Activated T-helper 1 cell treated with anti-CD3 and anti-CD28 coated beads, Interleukin-12 subunit alpha, Interleukin-12 subunit beta, Interleukin-2, Interleukin-4 antibody, amounts not matched to agents 30 ng/mL and 10 ng/mL and 1 ng/mL, durations not matched to agents 14 hours and 24 hours and 36 hours (primary cell): ENCODE results near the gene TAC3. TPM values are rescaled to one million over a fixed set of nuclear protein-coding genes. Genes with fewer than 3 reads are reported as not detected.
A peak's percentile ranks its signal among the peaks of the same experiment; 100 is the strongest.
"Not testable (repeated sequence)": the region's sequence is repeated elsewhere in the genome, so short reads cannot be mapped to it uniquely, and the experiment has no call there.

Source experiments
- DNase-seq: peaks from one replicate; pipeline ENCODE4 v3.0.0; 2021; ENCODE audit warnings: low spot score
- H3K27ac Mint-ChIP-seq: one replicate; pipeline ENCODE4 v1.8.0; 2021; ENCODE audit warnings: mild to moderate bottlenecking, mixed read lengths
- H3K27me3 Mint-ChIP-seq: one replicate; pipeline ENCODE4 v1.8.0; 2022; ENCODE audit warnings: mild to moderate bottlenecking, moderate library complexity, mixed read lengths; ENCODE audit not compliant: insufficient read depth
- H3K36me3 Mint-ChIP-seq: one replicate; pipeline ENCODE4 v1.8.0; 2021; ENCODE audit warnings: low read depth, mixed read lengths
- H3K4me1 Mint-ChIP-seq: one replicate; pipeline ENCODE4 v1.8.0; 2021; ENCODE audit warnings: low read depth, mixed read lengths
- H3K4me3 Mint-ChIP-seq: one replicate; pipeline ENCODE4 v1.8.0; 2021; ENCODE audit warnings: mild to moderate bottlenecking, moderate library complexity, mixed read lengths
- H3K9me3 Mint-ChIP-seq: one replicate; pipeline ENCODE4 v1.8.0; 2021; ENCODE audit warnings: mixed read lengths
- intact Hi-C: fragments of 100-400 bp; cut with micrococcal nuclease; formaldehyde crosslinking; loops from one replicate; pipeline ENCODE4 v1.15.1; 2024
- total RNA-seq: library from RNA; stranded (reverse); gene quantifications from 2 replicates; pipeline ENCODE4 v1.2.3, GENCODE V29; 2022

The TAC3 gene
- 0.34 TPM in 1 of 2 replicates, not detected in the other for total RNA-seq

DNA sequence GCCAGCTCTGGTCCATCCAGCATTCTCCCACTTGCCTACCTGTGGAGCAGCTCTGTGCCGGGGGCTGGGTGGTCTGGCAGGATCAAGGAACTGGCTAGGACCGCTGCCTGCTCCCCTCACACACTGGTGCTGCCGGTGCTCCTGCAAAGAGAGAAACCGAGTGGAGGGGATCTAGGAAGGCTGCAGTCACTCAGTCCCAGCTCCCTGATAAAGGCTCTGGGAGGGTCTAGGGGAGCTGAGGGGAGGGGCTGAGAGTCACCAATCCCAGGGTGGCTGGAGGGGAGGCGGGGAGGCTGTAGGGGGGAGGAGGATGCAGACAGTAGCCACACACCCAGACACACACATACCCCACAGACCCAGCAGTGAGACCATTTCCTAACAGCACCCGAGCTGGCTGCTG lies at the start of gene TAC3:
Gene TAC3, minus strand, starts transcription at position 182 of the 400 bp plus-strand sequence. CDS start 732 bp downstream, outside the sequence.
- Mint-ChIP-seq H3K4me3 (no peak within 1 kb of the TSS), H3K27ac (no peak within 1 kb of the TSS), H3K9me3 (no peaks in the 10 kb centered on the region), H3K4me1 (peaks cover 17% of the 10 kb centered on the region), H3K27me3 (peaks cover 19% of the 10 kb centered on the region), H3K36me3 (no peaks in the 10 kb centered on the region)
- no peak for DNase-seq
- intact Hi-C loops = no loop called here

DNA sequence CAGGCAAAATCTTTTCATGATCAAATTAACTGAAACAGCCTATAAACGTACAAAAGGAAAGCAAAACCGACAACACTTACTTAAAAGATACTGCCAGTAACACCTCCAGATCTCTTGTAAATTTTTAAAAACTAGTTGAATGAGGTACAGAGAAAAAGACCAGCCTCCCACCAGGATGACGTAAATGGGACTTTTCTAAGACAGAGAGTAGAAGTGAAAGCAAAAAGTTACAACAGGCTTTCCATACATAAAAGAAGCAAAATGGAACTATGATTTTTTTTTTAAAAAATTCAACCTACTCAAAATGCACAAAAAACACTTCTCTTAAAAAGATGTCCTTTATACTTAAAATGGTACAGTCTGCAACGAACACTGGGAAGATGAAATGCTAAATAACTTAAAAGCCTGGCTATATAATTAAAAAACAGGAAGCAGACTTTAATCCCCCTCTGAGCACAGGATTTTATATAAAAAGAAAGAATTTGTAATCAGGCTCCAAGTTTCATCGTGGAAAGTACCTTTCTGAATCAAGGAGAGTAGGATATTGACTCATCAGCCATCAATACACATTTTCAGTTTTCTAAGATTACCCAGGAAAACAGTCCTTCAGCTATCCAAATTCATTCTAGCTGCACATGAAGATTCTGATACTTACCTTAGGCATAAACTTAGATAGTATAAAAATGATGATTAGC lies 47.8 kb upstream of the TAC3 start:
- Mint-ChIP-seq H3K27ac (peak overlapping the region; percentile 94), H3K27me3 (no peaks in the 10 kb centered on the region), H3K4me3 (peak overlapping the region; percentile 82), H3K9me3 (peaks cover 4% of the 10 kb centered on the region), H3K4me1 (peaks cover 54% of the 10 kb centered on the region), H3K36me3 (peaks cover 53% of the 10 kb centered on the region)
- intact Hi-C loops = loop anchor here (1.0 kb wide), 7 partner anchors 14 to 312 kb away; partner anchors contain the start of genes NEMP1 and PRIM1
- peak; percentile 57 for DNase-seq

DNA sequence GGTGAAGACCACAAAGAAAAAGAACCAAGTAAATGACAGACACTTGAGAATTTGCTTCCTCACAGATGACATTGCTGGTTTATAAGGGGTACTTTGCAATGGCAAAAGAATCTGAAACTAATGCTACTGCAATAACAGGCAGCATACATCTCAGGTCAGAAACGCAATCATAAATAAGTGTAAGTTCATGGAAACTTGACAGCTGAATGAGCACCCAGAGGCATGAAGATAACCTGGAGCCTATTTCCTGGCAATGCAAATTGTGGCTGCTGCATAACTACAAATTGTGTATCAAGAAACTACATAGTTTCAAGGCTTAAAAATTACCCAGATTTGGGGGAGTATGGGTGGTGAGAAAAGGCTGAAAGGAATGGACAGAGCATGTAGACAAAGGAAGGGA lies 42.1 kb upstream of the TAC3 start:
- no peak for DNase-seq
- intact Hi-C loops = no loop called here
- H3K27me3 Mint-ChIP-seq = no peaks in the 10 kb centered on the region
- H3K4me1 Mint-ChIP-seq = peaks cover 25% of the 10 kb centered on the region
- no peaks in the 10 kb centered on the region for H3K9me3 Mint-ChIP-seq
- peaks cover 58% of the 10 kb centered on the region for H3K36me3 Mint-ChIP-seq
- no peak overlapping the region for H3K4me3 Mint-ChIP-seq
- peak overlapping the region; percentile 20 for H3K27ac Mint-ChIP-seq

DNA sequence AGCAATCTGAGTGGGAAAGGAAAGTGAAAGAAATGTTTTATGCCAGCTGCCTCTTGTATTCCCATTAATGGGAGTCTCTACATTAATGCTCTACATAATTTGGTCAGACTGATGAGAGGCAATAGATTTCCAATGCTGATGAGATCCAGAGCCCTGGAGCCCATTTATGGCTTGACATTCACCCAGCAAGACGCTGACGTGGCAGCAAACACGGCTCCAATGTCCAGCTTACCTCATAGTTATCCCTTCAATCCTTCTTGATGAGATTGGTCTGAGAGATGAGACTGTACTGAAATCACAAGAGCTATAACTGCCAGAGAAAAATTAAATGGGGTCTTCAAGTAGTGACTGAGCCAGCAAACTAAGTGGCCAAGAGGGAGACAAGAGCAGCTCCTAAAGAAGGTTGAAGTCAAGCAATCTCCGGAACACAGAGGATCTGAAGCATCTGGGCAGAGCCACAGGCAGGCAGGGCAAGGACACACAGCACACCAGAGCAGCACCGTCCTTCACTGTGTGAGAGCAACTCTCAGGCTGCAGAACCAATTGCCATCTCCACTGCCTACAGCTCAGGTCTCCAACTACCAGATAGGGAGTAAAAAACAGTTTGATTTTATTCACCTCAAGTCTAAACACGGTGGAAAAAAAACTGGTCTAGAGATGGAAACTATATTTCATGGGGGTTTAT lies 40.9 kb upstream of the TAC3 start:
- DNase-seq = no peak
- intact Hi-C loops = no loop called here
- peaks cover 55% of the 10 kb centered on the region for H3K36me3 Mint-ChIP-seq
- no peaks in the 10 kb centered on the region for H3K9me3 Mint-ChIP-seq
- peaks cover 18% of the 10 kb centered on the region for H3K4me1 Mint-ChIP-seq
- H3K27ac Mint-ChIP-seq = peak overlapping the region; percentile 24
- no peaks in the 10 kb centered on the region for H3K27me3 Mint-ChIP-seq
- no peak overlapping the region for H3K4me3 Mint-ChIP-seq

DNA sequence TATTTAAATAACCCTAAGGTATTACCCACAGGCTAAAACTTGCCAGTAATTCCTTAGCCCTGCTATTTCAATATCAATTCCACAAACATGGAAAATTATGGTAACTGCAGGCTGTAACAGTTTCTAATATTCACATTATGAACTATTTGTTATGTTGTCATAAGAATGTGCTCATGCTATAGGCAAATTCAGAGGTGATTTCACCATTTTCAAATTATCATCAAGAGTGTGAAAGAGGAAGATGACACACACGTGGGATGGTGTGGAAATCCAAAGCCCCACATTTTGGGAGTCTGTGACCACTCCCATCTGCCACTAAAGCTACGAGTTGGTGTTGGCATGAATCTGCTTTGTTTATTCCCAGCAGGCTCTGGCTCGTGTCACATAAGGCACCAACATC lies 39.5 kb upstream of the TAC3 start:
- Mint-ChIP-seq H3K4me3 (no peak overlapping the region), H3K9me3 (no peaks in the 10 kb centered on the region), H3K27me3 (no peaks in the 10 kb centered on the region), H3K36me3 (peaks cover 52% of the 10 kb centered on the region), H3K4me1 (peaks cover 21% of the 10 kb centered on the region), H3K27ac (no peak overlapping the region)
- DNase-seq = no peak
- intact Hi-C loops = no loop called here

DNA sequence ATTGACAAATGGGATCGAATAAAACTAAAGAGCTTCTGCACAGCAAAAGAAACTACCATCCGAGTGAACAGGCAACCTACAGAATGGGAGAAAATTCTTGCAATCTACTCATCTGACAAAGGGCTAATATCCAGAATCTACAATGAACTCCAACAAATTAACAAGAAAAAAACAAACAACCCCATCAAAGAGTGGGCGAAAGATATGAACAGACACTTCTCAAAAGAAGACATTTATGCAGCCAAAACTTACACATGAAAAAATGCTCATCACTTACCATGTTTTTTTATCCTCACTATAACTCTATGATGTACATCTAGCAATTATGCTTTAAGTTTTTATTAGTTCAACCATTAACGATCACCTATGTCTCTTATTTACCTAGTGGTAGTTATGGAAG lies 37.6 kb upstream of the TAC3 start:
- H3K27me3 Mint-ChIP-seq, DNase-seq, H3K4me3 Mint-ChIP-seq, intact Hi-C loops, H3K27ac Mint-ChIP-seq, H3K9me3 Mint-ChIP-seq: not testable (repeated sequence)
- H3K36me3 Mint-ChIP-seq = peaks cover 39% of the 10 kb centered on the region
- H3K4me1 Mint-ChIP-seq = peaks cover 22% of the 10 kb centered on the region

DNA sequence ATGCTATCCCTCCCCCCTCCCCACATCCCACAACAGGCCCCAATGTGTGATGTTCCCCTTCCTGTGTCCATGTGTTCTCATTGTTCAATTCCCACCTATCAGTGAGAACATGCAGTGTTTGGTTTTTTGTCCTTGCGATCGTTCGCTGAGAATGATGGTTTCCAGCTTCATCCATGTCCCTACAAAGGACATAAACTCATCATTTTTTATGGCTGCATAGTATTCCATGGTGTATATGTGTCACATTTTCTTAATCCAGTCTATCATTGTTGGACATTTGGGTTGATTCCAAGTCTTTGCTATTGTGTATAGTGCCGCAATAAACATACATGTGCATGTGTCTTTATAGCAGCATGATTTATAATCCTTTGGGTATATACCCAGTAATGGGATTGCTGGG lies 36.8 kb upstream of the TAC3 start:
- intact Hi-C loops, H3K9me3 Mint-ChIP-seq, H3K4me3 Mint-ChIP-seq, DNase-seq, H3K27me3 Mint-ChIP-seq, H3K27ac Mint-ChIP-seq: not testable (repeated sequence)
- peaks cover 33% of the 10 kb centered on the region for H3K36me3 Mint-ChIP-seq
- peaks cover 23% of the 10 kb centered on the region for H3K4me1 Mint-ChIP-seq

DNA sequence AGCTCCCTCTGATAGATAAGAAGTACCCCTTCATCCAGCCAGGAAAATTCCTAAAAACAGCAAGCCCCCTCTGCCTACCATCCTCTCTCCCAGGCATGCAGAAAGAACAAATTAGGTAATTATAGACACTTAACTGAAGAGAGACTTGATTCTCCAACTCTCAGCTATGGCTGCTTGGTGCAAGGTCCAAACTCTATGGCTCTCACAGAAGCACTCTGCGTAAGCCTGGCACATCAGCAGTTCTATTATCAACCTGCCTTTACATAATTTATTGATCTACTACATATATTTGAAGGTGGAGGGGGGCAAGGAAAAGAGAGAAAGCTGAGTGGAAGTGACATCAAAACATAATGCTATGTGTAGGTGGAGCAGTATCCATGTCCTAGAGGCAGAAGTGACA lies 34.7 kb upstream of the TAC3 start:
- Mint-ChIP-seq H3K27ac (no peak overlapping the region), H3K4me3 (no peak overlapping the region)
- intact Hi-C loops = no loop called here

DNA sequence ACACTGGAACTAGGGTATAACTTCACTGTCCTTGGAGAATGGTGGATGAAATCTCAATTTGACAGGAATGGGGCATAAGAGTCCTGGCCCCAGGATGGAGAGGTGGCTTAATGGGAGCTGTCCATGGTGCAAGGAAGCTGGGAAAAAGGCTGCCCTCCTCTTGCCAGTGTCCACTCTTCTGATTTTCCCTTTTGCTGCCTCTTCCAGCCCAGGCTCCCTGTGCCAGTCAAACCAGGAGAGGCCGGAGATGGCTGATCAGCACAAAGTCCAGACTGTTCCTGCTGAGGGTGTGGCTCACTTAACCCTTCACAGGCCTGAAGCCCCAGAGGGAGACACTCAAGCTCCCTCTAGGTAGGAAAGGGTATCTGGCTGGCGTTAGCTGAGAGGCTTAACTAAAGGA lies 33.6 kb upstream of the TAC3 start, which contains the start of gene MYO1A:
Gene MYO1A, minus strand, starts transcription at position 240 of the 400 bp plus-strand sequence. CDS start 1,806 bp downstream, outside the sequence.
- intact Hi-C loops = no loop called here
- no peak within 1 kb of the TSS for H3K27ac Mint-ChIP-seq
- no peaks in the 10 kb centered on the region for H3K27me3 Mint-ChIP-seq
- H3K4me1 Mint-ChIP-seq = peaks cover 40% of the 10 kb centered on the region
- H3K36me3 Mint-ChIP-seq = peaks cover 15% of the 10 kb centered on the region
- DNase-seq = no peak
- no peaks in the 10 kb centered on the region for H3K9me3 Mint-ChIP-seq
- H3K4me3 Mint-ChIP-seq = no peak within 1 kb of the TSS

More for the DNA sequence above, 34.7 kb upstream of the TAC3 start:
- no peaks in the 10 kb centered on the region for H3K27me3 Mint-ChIP-seq
- H3K4me1 Mint-ChIP-seq = peaks cover 37% of the 10 kb centered on the region
- H3K36me3 Mint-ChIP-seq = peaks cover 21% of the 10 kb centered on the region
- no peak for DNase-seq
- H3K9me3 Mint-ChIP-seq = no peaks in the 10 kb centered on the region

DNA sequence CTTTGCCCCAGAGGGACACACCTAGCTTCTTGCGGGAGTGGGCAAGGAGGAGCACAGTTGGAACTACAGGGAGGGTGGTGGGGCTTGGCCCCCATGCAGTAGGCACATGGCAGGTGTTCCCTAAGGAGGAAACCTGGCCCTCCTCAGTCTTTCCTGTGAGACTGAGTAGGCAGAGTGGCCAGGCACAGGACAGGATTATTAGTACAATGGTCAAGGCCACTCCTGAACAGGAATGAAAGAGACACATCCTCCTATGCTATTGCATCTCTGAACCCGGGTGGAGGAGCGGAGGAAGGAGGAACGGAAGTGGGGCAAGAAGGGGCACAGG lies 32.8 kb upstream of the TAC3 start:
- intact Hi-C loops = no loop called here
- no peak overlapping the region for H3K27ac Mint-ChIP-seq

DNA sequence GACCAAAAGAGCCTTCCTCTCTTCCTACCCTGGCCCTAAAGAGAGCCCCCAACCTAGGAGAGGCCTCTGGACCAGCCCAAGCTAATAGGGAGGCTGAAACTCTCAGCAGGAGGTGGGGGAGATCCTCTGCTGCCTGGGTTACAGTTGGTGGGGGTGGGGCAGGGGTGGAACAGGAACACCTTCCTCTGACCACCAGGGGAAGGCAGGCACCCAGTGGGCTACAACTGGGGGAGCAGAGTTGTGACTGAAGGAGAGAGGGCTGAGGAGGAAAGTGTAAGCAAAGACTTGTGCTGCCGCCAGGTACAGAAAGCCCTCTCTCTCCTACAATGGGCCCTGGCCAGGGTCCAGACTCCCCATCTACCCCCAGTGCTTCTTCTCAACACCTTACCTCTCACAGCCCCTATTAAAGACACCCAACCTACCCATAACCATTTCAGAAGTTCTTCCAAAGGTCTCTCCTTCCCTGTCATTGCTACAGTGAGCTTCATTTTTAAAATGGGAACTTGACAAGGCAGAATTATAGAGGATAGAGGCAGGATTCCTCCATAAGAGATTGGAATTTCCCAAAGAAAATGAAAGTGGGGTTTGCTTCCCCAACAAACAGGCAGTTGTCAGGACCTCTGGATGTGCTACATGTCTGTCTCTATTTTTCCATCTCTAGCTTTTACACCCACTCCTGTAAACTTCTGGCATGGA lies 32.2 kb upstream of the TAC3 start:
- H3K9me3 Mint-ChIP-seq = no peaks in the 10 kb centered on the region
- peaks cover 8% of the 10 kb centered on the region for H3K36me3 Mint-ChIP-seq
- no peak overlapping the region for H3K27ac Mint-ChIP-seq
- no peaks in the 10 kb centered on the region for H3K27me3 Mint-ChIP-seq
- H3K4me3 Mint-ChIP-seq = no peak overlapping the region
- intact Hi-C loops = no loop called here
- H3K4me1 Mint-ChIP-seq = peaks cover 40% of the 10 kb centered on the region
- no peak for DNase-seq

More for the DNA sequence above, 32.8 kb upstream of the TAC3 start:
- no peaks in the 10 kb centered on the region for H3K27me3 Mint-ChIP-seq
- H3K4me1 Mint-ChIP-seq = peaks cover 40% of the 10 kb centered on the region
- no peak for DNase-seq
- no peaks in the 10 kb centered on the region for H3K9me3 Mint-ChIP-seq
- peaks cover 12% of the 10 kb centered on the region for H3K36me3 Mint-ChIP-seq
- H3K4me3 Mint-ChIP-seq = no peak overlapping the region

DNA sequence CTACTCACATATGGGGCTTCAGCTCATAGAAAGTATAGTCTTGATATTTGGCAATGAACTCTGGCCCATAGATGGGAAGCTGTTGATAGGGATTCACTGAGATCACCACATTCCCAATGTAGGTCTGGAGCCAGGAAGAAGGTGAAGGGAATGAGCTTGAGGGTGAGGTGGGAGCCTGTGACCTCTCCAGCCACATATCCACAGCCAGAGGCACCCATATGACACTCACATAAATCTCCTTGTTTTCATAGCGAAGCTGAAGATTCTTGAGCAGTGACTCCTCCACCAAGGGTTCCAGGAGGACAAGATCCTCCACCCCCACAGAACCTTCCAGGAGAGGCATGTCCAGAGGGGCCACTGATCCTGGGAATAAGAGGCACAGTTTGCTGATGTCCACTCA lies 31.7 kb upstream of the TAC3 start:
- Mint-ChIP-seq H3K27ac (peak overlapping the region; percentile 74), H3K4me1 (peaks cover 40% of the 10 kb centered on the region)
- intact Hi-C loops = loop anchor here (1.0 kb wide), 1 partner anchor 37 kb away; no protein-coding TSS in a partner anchor

More for the DNA sequence above, 31.7 kb upstream of the TAC3 start:
- H3K4me3 Mint-ChIP-seq = no peak overlapping the region
- no peaks in the 10 kb centered on the region for H3K27me3 Mint-ChIP-seq
- DNase-seq = no peak
- no peaks in the 10 kb centered on the region for H3K9me3 Mint-ChIP-seq
- H3K36me3 Mint-ChIP-seq = peaks cover 5% of the 10 kb centered on the region
